ENCODE data around the gene DPYSL3.

DPYSL3 gene

DNA sequence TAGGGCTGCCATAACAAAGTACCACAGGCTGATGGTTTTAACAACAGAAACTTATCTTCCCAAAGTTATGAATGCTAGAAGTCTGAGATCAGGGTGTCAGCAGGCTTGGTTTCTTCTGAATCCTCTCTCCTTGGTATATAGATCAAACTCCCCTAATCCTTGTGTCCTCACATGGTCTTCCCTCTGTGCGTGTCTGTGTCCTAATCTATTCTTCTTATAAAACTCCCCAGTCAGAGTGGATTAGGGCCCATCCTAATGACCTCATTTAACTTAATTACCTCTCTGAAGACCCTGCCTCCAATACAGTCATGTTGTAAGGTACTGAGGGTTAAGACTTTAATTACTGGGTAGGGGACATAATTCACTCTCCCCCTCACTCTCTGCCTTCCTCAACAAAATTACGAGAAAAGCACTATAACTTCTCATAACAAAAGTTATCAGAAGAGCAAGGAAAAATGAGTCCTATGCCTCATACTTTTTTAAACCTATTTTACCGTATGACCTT, 68.6 kb downstream of the DPYSL3 start:
- no peak for DNase-seq (ENCODE audit: low read depth in 2 of 2, low spot score in 1 of 2)

DNA sequence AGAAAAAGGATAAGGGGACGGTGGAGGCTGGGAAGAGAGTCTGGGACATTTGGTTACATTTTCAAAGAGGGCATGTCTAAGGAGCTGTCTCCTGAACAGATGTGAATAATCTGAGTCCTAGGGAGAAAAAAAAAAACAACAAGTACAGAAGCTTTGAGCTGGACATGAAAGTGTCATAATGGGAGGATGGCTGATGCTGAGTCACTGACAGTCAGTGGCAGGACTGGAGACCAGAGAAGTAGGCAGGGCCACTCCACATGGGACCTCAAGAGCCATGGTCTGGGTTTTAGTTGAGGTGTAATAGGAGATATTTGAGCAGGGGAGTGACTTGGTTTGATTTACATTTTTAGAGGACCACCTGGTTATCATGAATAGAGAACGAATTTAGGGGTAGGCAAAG, 70.6 kb downstream of the DPYSL3 start:
- no peak for DNase-seq (ENCODE audit: low read depth in 2 of 2, low spot score in 1 of 2)

DNA sequence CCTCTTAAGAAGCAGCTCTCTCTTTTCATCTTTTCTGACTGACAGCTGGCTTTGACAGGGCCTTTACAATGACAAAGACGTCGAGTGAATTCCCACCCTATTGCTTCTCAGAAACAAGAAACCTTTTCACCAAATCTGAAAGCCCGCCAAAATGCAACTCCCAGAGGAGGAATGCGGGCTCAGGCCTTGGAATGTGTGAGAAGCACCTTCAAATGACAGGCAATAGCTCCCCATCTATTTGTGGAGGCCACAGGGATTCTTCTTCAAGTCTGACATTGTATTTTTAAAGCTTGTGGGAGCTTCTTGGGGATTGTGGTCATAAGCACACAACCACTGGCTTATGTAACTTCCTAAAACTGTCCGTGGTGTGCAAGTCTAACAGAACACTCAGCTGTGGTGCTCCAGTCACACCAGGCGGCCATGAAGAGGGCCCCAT, 72.7 kb downstream of the DPYSL3 start:
- DNase-seq (ENCODE audit: low read depth in 2 of 2, low spot score in 1 of 2): no peak

DNA sequence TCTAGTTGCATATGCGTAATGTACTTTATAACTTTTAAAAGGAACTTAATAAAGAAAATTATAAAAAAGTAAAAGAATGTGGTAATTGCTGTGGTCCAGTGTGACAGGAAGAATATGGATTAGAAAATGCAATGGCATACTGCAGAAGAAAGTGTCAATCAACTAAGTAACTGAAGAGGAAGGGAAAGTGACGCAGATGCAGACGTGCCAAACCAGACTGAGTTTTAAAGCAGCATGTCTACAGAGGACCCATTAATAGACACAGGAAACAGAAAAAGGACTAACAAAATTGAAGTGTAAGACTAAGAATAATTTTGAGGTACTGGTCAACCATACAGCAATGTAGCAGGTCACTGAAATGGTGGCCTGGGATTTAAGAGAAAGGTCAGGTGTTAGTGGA, 73.3 kb downstream of the DPYSL3 start:
- DNase-seq (ENCODE audit: low read depth in 2 of 2, low spot score in 1 of 2): no peak

DNA sequence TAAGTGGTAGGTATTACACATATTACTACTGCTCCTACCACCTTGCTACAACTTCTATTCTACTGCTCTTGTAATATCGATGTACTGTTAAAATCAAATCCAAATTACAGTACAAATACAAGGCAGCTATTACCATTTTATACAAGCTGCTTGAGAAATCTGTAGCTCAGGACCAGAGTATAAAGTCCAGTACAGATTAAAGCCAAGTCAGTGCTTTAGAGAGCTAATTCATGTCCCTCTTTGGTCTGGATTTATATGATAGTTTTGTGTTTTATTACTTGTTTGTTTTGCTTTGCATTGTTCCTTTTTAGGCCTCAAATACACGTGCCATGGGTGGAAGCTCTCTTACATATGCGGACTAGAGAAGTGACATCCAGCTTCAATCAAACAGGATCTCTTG, 75.8 kb downstream of the DPYSL3 start:
- DNase-seq (ENCODE audit: low read depth in 2 of 2, low spot score in 1 of 2): no peak

DNA sequence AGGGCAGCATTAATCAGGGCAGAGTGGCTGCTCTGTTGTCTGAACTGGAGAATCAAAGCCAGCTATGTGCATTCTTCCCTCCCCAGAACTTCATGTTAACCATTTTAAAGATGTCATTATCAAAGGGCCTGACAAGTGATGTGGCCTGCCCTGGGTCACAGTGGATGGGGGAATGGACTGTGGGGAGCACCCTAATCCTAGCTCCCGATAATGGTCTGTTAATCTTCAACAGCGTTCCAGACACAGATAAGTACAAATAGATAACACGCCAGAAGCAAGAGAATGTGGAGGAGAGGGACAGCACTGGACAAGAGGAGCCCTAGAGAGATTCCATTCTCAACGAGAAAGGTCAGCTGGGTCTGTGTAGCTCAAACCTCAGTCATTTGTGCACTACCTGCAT, 77.5 kb downstream of the DPYSL3 start:
- DNase-seq (ENCODE audit: low read depth in 2 of 2, low spot score in 1 of 2): no peak

DNA sequence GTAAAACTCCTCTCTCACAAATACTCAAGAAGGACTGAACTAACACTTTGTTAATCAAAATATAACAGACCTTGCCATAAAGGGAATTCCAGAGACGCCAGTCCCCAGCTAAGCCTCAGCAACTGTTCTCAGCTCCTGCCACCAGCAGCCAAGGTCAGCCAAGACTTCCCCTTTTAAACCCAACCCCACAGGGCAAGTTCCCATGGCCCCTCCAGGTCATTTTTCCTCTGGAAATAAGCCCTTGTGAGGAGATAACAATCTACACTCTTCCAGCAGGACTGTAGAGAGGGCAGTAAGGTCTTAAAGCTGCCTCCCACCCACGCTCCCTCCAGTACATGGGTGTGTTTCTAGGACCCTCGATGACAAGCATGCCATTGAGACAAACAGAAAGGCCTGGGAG, 78.3 kb downstream of the DPYSL3 start:
- no peak for DNase-seq (ENCODE audit: low read depth in 2 of 2, low spot score in 1 of 2)

DNA sequence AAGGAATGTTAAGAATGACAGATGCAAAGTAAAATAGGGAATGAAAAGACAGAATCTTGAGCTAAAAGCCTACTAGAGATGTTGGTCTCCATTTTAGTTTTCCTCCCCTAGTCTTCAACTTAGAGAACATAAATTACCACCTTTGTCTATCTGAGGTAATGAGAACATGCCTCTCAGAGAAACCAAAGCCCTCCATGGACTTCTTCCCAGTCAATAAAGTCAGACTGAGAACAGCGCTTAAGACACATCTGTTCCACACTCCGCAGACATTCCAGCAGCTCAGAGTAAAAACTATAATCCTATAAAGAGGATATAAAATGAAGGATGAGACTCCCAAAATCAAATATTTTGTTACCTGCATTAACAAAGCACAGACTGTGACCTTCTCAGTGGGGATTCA, 79.2 kb downstream of the DPYSL3 start:
- DNase-seq (ENCODE audit: low read depth in 2 of 2, low spot score in 1 of 2): no peak

DNA sequence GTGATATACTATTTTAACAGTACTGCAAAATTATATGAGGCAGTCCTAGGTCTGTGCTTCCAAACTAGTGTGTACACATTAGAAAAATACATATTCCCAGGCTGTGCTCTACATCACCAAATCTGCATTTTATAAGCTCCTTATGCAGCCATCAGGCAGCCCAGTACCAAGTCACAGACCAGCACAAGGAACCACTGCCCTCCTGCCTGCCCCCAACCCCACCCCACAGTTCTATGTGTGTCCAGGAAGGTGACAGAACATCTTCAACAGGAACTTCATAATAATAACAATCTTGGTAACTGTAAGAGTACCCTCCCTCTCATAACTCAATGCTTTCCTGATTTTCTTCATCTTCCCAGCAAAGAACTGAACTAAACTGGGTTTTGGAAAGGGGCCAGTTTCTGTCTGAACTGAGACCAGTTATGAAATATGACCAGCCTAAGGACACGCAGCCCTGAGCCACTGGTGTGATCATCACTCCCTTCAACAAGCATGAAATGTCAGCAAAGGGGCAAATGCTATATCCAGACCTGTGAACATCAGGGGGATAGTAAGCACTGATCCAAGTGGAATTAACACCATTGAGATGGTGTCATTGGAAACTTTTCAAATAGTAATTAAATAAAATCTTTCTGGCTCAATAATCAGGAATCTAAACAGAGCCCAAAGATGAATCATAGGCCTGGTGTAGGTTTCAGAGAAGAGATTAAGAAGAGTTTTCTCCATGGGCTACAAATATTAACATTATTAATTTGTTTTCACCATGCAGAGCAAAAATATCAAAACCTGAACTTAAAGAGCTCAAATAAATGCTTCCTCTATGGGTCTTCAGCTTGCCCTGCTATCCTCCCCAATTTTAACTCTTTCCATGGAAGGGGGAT, 82.1 kb downstream of the DPYSL3 start:
- no peak for DNase-seq (ENCODE audit: low read depth in 2 of 2, low spot score in 1 of 2)

DNA sequence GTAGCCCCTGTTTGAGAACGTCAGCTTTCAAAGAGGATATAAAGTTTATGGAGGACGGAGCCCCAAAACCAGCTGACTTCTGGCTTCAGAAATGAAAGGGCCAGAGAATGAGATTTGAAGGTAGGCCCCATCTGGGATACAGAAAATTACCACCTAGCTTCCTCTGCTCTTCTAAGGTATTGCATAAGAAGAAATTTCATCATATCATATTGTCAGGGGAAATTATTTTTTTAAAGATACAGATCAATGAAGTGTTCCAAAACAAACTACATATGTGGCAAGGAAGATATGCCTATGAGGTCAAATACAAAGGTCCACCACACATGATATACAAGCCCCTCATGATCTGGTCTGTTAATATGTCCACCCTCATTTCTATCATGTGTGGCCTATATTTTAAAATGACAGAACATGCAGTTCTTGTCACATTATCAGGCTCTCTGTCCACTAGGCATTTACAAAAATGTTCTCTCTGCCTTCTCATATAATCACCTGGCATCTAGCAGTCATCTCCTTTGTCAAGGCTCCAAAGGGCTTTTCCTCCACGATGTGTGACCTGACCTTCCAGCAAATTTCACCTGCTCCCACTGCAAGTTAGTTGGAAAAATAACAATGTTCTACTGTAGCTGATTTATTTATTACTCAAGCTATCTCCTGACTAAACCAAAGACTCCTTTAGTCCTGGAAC, 83.1 kb downstream of the DPYSL3 start:
- no peak for DNase-seq (ENCODE audit: low read depth in 2 of 2, low spot score in 1 of 2)

DNA sequence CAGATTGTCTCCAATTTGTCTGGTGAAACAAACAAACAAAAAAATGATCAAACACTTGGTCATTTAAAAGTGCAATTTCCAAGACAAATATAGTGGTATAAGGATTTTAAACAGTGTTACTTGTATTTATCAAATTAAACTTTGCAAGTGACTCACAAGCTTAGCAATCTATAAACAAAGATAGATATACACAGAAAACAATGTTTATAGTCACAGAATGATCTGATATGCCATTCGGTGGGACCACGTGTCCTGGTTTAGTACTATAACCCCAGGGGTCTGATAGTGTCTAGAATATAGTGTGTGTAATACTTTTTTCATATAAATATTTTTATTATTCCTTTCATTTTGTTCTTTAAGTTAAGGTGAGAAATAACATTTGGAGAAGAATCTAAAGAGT, 91.3 kb downstream of the DPYSL3 start:
- DNase-seq (ENCODE audit: low read depth in 2 of 2, low spot score in 1 of 2): no peak

DNA sequence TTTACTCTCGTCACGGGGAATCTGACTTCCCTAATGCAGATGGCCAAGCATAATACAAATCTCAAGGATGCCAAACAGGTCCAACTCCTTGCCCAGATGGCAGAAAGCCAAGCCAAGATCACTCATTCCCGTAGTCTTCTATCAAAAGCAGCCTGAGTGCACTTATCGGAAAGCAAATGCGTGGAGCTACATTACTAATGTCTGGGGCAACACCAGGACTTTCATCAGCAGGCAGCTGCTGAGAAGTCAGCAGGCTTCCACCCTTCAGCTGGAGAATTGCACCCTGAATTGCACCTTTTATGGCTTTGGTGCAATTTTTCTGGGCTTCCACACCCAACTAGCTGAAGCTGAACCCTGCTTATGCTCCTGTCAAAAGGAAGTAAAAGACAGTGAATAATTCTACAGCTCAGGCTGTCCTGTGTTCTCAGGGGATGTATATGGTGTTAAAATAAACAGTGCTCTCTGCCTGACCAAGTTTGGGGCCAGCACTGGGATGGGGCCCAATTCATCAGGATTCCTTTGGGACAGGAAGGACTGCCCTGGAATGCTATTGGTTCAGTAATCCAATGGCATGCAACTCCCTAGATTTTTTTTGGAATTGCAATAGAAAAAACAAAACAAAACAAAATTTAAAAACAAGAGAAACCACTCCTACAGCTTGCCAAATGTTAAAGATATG, 92.6 kb downstream of the DPYSL3 start:
- no peak for DNase-seq (ENCODE audit: low read depth in 2 of 2, low spot score in 1 of 2)

DNA sequence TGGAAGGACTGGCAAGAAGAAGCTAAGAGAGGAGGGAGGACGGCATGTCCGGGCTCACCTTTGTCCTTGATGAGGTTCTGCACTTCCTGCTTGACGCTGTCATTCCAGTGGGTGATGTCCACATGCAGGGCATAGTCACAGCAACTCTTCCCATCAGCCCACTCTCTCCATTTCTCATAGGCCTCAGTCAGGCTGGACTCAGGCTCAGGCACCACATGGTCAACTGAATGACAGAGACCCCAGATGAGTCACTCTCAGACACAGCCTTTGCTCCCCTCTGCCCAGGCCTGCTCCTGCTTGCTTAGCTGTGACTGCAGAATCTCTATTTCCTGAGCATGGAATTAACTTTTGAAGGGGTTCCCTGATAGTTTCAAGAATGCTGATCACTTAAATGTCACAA, 94.2 kb downstream of the DPYSL3 start:
- DNase-seq (ENCODE audit: low read depth in 2 of 2, low spot score in 1 of 2): no peak

DNA sequence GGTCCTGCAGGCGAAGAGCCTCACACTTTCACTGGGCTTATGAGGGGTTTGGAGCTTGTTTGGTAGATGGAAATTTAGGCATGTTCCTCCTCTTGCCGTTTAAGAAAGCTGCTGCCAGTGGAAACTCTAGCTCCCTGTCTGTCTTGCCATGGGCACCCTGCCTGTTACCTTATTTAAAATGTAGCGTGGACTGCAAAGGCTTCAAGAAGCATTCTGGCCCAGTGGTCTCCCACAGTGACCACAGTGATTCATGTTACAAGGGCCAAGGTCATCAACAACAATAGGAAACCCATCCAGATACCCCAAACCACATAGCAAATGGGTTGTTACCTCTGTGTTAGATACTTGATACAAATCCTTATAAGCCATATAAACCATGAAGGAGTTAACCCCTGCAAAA, 96.6 kb downstream of the DPYSL3 start:
- DNase-seq (ENCODE audit: low read depth in 2 of 2, low spot score in 1 of 2): no peak

DNA sequence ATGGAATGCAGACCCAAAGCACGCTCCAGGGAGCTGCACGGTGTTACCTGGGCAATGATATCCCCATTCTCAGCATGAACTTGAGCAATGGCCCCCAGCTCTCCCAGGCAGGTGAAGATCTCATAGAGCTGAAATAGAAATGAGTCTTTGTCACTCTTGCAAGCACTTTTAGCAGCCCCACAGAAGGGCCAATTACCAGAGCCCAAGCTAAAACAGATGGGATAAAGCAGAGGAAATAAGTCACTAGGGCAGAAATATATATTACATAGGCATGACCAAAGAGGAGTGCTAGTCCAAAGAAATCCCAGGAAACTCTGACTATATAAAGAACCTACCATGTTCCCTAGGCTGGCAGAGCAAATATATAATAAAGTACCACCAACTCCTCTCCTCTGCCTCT, 97.3 kb downstream of the DPYSL3 start:
- DNase-seq (ENCODE audit: low read depth in 2 of 2, low spot score in 1 of 2): no peak

DNA sequence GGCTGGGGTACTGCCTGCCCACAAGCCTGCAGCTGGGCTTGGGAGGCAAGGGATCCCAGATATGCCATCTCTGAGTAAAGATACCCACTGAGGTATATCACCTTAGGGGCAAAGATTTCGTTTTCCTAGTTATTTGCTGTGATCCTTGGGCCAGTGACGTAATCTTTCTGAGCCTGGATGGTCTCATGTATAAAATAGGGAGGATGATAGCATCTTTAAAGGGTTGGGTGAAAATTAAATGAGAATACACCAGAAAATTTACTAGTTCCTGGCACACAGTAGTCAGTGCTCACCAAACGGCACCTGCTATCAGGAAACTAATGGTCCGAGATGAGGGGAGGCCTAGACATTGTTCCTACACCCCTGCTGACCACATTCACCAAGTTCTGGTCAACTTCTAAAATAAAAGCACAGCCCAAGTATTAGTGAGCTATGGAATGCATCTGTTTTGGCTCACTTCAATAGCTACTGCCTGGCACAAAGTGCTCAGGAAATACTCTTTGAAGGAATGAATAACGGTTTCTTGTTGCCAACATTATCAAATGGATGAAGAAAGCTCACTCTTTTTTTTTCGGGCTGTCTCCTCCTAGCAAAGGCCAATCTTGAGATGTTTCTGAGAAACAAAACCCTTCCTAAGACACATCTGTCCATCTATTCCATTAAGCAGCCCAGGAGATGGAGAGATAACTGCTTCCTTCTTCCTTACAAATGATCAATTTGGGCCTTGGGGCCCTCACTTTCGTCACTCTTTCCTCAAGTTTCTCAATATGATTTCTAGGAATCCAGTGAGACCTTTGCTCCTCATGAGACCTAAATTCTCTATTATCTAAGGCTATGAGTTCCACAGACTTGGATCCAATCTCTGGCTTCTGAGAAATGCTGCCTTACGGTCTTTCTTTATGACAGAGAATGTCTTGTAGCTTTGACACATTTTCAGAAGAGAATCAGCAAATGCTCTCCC, 98.2 kb downstream of the DPYSL3 start:
- DNase-seq (ENCODE audit: low read depth in 2 of 2, low spot score in 1 of 2): no peak

DNA sequence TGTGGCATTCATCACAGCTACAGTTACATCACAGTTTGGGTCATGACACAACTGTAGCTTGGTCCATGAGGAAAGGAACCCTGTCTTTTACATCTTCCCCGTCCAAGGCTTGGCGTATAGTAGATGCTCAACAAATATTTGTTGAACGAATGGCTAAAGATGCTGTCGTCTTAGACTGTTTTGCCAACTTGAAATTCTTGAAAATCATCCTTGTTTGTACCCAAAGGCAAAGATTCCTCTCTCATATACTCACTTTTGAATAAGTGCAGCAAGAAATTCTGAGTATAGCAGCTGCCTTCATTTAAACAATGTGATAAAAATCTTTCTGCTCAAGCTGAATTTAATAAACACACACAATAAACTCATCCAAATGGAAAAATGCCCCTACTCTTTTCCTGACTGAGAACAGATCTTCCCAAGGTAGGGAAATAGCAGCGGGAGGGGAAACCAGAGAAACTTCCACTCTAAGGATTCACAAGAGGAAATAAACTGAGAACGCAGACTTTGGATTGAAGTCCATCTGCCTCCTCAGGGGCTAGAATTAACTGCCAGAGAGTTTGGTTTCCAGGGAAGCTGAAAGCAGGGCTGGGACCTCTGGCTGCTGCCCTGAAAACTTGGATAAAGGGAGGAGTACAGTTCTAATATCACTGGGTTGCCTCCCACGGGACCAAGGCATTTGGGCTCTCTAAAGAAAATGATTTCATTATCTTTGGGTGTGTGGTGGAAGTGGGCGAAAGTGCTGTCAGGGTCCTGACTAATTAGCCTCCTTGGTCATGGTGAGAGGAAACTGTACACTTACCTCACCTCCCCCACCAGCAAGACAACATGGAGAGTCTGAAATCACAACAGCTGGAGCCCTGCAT, 99.1 kb downstream of the DPYSL3 start:
- no peak for DNase-seq (ENCODE audit: low read depth in 2 of 2, low spot score in 1 of 2)

DNA sequence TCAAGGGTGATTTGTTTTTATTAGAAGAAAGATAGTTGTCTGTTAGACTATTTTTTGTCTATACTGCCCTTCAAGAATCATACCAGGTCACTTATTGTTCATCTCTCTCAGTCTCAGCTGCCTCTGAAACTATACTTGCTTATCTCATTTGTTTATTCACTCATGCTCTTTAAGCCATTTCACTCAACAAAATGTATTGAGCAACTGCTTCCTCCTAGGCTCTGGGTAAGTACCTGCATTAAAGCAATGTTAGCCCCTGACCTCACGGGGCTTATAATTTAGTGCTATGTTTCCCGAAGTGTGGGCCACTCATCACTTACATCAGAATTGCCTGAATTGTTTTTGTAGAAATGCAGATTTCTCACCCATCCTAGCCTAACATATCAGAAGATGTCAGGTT, 100.9 kb downstream of the DPYSL3 start:
- no peak for DNase-seq (ENCODE audit: low read depth in 2 of 2, low spot score in 1 of 2)

DNA sequence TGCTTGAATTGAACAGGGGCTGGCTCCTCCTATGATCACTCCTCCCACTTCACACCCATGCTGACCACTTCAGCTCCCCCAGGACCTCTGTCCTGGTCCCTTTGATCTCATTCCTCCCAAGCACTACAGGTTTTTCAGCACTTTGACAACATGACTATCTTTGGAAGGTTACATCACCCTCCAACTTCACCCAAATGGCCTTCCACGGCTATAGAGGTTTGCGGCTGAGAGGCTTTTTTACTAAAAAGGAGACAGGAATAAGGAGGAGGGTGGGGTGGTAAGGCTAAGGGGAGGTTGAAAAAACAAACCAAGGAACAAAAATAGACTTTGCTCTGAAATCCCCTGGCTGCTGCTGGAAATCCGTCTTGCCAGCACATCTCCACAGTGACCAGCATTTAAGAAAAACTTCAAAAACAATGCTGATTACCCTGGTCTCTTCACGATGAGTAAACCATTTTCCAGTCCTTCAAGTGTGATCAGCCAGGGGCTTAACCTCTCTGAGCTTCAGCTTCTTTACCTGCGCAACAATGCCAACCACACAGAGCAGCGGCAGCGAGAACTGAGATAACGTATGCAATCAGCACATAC, 102.7 kb downstream of the DPYSL3 start:
- DNase-seq (ENCODE audit: low read depth in 2 of 2, low spot score in 1 of 2): no peak

All from stimulated activated CD8-positive, alpha-beta memory T cell treated with anti-CD3 and anti-CD28 coated beads, Interleukin-4, amount 100 ng/mL, for 4 hours (primary cell).